ENCODE measurements around the gene TLE5. TPM values are rescaled to one million over a fixed set of nuclear protein-coding genes. Genes with fewer than 3 reads are reported as not detected.

TLE5 gene
- polyA plus RNA-seq, 1 donor from 2014 or later: 153 TPM

DNA sequence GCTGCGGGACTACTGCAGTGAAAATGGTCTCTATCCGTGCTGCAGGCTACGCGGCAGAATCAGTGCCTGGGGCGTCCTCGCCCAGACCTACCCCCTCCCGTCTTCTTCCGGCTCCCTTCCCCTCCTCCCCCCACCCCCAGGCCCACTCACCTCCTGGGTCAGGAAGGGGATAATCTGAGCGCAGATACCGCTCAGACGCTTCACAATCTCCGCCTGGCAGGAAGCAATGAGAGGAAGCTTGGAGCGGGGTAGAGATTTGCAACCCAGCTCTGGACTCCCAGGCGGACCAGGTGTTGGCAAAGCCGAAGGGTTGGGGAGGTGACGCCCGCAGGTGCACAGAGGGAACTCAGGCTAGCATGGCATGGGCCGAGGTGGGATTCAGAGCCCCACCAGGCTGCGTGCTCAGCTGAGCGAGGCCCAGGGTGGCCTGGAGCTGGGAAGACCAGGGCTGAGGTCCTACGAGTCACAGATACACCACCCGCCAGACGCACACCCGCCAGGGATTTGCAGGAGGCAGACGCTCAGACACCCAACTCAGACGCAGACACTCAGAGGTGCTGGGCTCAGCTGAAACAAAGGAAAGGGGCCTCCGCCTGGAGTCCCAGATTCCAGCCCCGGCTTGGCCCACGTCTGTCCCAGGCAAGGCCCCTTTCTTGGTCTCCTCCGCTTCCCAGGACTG, 37.3 kb downstream of the TLE5 start:
- Histone ChIP-seq H4K20me1 (ENCODE audit: insufficient read depth) (no peaks in the 10 kb centered on the region), H3K9me2 (ENCODE audit: insufficient read depth, low read length) (no peaks in the 10 kb centered on the region), H3F3A (ENCODE audit: insufficient read depth, low read length, poor library complexity, severe bottlenecking) (no peaks in the 10 kb centered on the region), H3K9me3 (ENCODE audit: low read length) (no peaks in the 10 kb centered on the region), H3K4me2 (ENCODE audit: low read length) (no peak overlapping the region), H3K9ac (ENCODE audit: low read length) (no peak overlapping the region), H3K4me3 (ENCODE audit: low read length) (no peak overlapping the region), H3K27ac (ENCODE audit: low read length) (no peak overlapping the region), H3K79me2 (replicated peaks; ENCODE audit: insufficient read depth, low read length) (no peaks in the 10 kb centered on the region), H2AFZ (ENCODE audit: low read depth, low read length) (no peak overlapping the region), H3K27me3 (ENCODE audit: insufficient read depth, low read depth, low read length) (peaks cover 58% of the 10 kb centered on the region), H3K36me3 (ENCODE audit: insufficient read depth, low read length) (no peaks in the 10 kb centered on the region)
- TF ChIP-seq MXI1 (conservative IDR thresholded peaks at IDR 0.05; ENCODE audit: poor library complexity, severe bottlenecking): no peak
- TF ChIP-seq EP300 (conservative IDR thresholded peaks at IDR 0.05; ENCODE audit: poor library complexity, severe bottlenecking): no peak
- no peak for TF ChIP-seq SMC3 (conservative IDR thresholded peaks at IDR 0.05; ENCODE audit: poor library complexity)
- no peak for TF ChIP-seq EZH2 (IDR thresholded peaks at IDR 0.05; ENCODE audit: borderline replicate concordance, insufficient read depth, low read length, poor library complexity, severe bottlenecking)
- TF ChIP-seq TAF1 (IDR thresholded peaks at IDR 0.05; ENCODE audit: low read depth): no peak
- no peak for TF ChIP-seq CTCF (IDR thresholded peaks at IDR 0.05; ENCODE audit: poor library complexity, severe bottlenecking)
- no peak for TF ChIP-seq RAD21 (conservative IDR thresholded peaks at IDR 0.05)
- TF ChIP-seq, protein P1, sequence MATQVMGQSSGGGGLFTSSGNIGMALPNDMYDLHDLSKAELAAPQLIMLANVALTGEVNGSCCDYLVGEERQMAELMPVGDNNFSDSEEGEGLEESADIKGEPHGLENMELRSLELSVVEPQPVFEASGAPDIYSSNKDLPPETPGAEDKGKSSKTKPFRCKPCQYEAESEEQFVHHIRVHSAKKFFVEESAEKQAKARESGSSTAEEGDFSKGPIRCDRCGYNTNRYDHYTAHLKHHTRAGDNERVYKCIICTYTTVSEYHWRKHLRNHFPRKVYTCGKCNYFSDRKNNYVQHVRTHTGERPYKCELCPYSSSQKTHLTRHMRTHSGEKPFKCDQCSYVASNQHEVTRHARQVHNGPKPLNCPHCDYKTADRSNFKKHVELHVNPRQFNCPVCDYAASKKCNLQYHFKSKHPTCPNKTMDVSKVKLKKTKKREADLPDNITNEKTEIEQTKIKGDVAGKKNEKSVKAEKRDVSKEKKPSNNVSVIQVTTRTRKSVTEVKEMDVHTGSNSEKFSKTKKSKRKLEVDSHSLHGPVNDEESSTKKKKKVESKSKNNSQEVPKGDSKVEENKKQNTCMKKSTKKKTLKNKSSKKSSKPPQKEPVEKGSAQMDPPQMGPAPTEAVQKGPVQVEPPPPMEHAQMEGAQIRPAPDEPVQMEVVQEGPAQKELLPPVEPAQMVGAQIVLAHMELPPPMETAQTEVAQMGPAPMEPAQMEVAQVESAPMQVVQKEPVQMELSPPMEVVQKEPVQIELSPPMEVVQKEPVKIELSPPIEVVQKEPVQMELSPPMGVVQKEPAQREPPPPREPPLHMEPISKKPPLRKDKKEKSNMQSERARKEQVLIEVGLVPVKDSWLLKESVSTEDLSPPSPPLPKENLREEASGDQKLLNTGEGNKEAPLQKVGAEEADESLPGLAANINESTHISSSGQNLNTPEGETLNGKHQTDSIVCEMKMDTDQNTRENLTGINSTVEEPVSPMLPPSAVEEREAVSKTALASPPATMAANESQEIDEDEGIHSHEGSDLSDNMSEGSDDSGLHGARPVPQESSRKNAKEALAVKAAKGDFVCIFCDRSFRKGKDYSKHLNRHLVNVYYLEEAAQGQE (IDR thresholded peaks at IDR 0.05; ENCODE audit: borderline replicate concordance): no peak
- no peak for TF ChIP-seq POLR2AphosphoS5 (IDR thresholded peaks at IDR 0.05)

DNA sequence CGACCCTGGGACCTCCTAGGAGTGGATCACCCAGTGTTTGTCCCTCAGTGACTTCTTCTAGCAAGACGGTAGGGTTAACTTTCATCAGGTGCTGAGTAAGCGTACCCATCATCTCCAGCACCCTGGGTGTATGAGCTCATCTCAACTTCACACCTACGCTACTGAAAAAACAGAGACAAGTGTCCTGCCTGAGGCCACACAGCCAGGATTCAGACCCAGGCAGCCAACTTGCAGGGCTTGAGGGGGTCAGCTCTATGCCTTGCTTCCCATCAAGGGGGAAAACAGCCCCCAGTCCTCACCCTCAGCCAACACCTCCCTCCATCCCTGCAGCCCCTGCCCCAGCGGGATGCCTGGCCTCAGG, 37.8 kb downstream of the TLE5 start:
- Histone ChIP-seq H3K79me2 (replicated peaks; ENCODE audit: insufficient read depth, low read length) (no peaks in the 10 kb centered on the region), H3F3A (ENCODE audit: insufficient read depth, low read length, poor library complexity, severe bottlenecking) (no peaks in the 10 kb centered on the region), H4K20me1 (ENCODE audit: insufficient read depth) (no peaks in the 10 kb centered on the region), H3K4me3 (ENCODE audit: low read length) (no peak overlapping the region), H3K9me3 (ENCODE audit: low read length) (no peaks in the 10 kb centered on the region), H3K27me3 (ENCODE audit: insufficient read depth, low read depth, low read length) (peaks cover 53% of the 10 kb centered on the region), H3K9me2 (ENCODE audit: insufficient read depth, low read length) (no peaks in the 10 kb centered on the region), H3K27ac (ENCODE audit: low read length) (no peak overlapping the region), H3K36me3 (ENCODE audit: insufficient read depth, low read length) (no peaks in the 10 kb centered on the region), H3K4me2 (ENCODE audit: low read length) (no peak overlapping the region), H3K9ac (ENCODE audit: low read length) (no peak overlapping the region), H2AFZ (ENCODE audit: low read depth, low read length) (no peak overlapping the region)
- TF ChIP-seq SMC3 (conservative IDR thresholded peaks at IDR 0.05; ENCODE audit: poor library complexity) (no peak), RAD21 (conservative IDR thresholded peaks at IDR 0.05) (no peak), TAF1 (IDR thresholded peaks at IDR 0.05; ENCODE audit: low read depth) (no peak), POLR2AphosphoS5 (IDR thresholded peaks at IDR 0.05) (no peak), CTCF (IDR thresholded peaks at IDR 0.05; ENCODE audit: poor library complexity, severe bottlenecking) (no peak), MXI1 (conservative IDR thresholded peaks at IDR 0.05; ENCODE audit: poor library complexity, severe bottlenecking) (no peak), EZH2 (IDR thresholded peaks at IDR 0.05; ENCODE audit: borderline replicate concordance, insufficient read depth, low read length, poor library complexity, severe bottlenecking) (no peak), EP300 (conservative IDR thresholded peaks at IDR 0.05; ENCODE audit: poor library complexity, severe bottlenecking) (no peak)
- TF ChIP-seq, protein P1 (IDR thresholded peaks at IDR 0.05; ENCODE audit: borderline replicate concordance): no peak
